HepG2 (cell line): ENCODE measurements around the gene LRRC19. TPM values are rescaled to one million over a fixed set of nuclear protein-coding genes. Genes with fewer than 3 reads are reported as not detected.
A peak's percentile ranks its signal among the peaks of the same experiment; 100 is the strongest.

ENCODE experiments used
- ARNT ChIP-seq: fragments of 450-650 bp; IDR thresholded peaks from 2 replicates; pipeline ENCODE4 v1.6.1; 2017
- KAT2B ChIP-seq: fragments of 150-350 bp; IDR thresholded peaks from 2 replicates; pipeline ENCODE4 v1.6.1; 2014; ENCODE audit warnings: low read depth, low read length, borderline replicate concordance
- MEF2D ChIP-seq: sonication (generic); formaldehyde crosslinking; IDR thresholded peaks from 2 replicates; pipeline ENCODE4 v1.5.1; 2020; ENCODE audit warnings: mild to moderate bottlenecking, missing genetic modification reagents
- ONECUT2 ChIP-seq: sonication (generic); formaldehyde crosslinking; IDR thresholded peaks from 2 replicates; pipeline ENCODE4 v1.4.0; 2020; ENCODE audit warnings: missing genetic modification reagents
- ZMYM4 ChIP-seq: sonication (generic); formaldehyde crosslinking; IDR thresholded peaks from 2 replicates; pipeline ENCODE4 v1.8.1; 2023; ENCODE audit warnings: mild to moderate bottlenecking, missing genetic modification reagents
- ZNF124 ChIP-seq: sonication (generic); formaldehyde crosslinking; IDR thresholded peaks from 2 replicates; pipeline ENCODE4 v1.4.0; 2020; ENCODE audit warnings: missing genetic modification reagents
- ZNF329 ChIP-seq: sonication (generic); formaldehyde crosslinking; IDR thresholded peaks from 2 replicates; pipeline ENCODE4 v1.9.0; 2021; ENCODE audit warnings: low read depth, mild to moderate bottlenecking, missing genetic modification reagents
- ZNF891 ChIP-seq: sonication (generic); formaldehyde crosslinking; IDR thresholded peaks from 2 replicates; pipeline ENCODE4 v1.5.0; 2020; ENCODE audit warnings: mild to moderate bottlenecking, missing genetic modification reagents
- polyA plus RNA-seq, 8 experiments: library from polyadenylated mRNA; depleted of rRNA in 3 of 8; stranded (reverse) in 7 of 8; unstranded in 1 of 8; fragments of >200 nt; fragmentation: Illumina TruSeq in 4 of 8; extraction: Trizol in 4 of 8; gene quantifications; 2 replicates each; pipeline versions ENCODE4 v1.2.1 to v1.2.3, GENCODE V29; 2011 to 2016; ENCODE audit warnings: low read depth in 4 of 8, missing spikeins in 1 of 8, mixed read lengths in 1 of 8; ENCODE audit not compliant: insufficient read depth in 1 of 8
- total RNA-seq, 5 experiments: library from RNA; depleted of rRNA; stranded (reverse); fragments of >200 nt; fragmentation: Illumina TruSeq; extraction: Trizol; gene quantifications; 2 replicates each; pipeline ENCODE4 v1.2.3, GENCODE V29; 2016; ENCODE audit warnings: low read depth in 1 of 5
- TF ChIP-seq, protein P1 (sequence below): sonication (generic); formaldehyde crosslinking; IDR thresholded peaks from 2 replicates; pipeline ENCODE4 v1.4.0; 2020; ENCODE audit warnings: mild to moderate bottlenecking, low read depth, missing genetic modification reagents
- TF ChIP-seq, protein P2 (sequence below): sonication (generic); formaldehyde crosslinking; conservative IDR thresholded peaks from 2 replicates; pipeline ENCODE4 v1.4.0; 2020; ENCODE audit warnings: mild to moderate bottlenecking, missing genetic modification reagents, moderate library complexity
- TF ChIP-seq, protein P3 (sequence below): sonication (generic); formaldehyde crosslinking; IDR thresholded peaks from 2 replicates; pipeline ENCODE4 v1.4.0; 2020; ENCODE audit warnings: missing genetic modification reagents
- TF ChIP-seq, protein P4 (sequence below): sonication (generic); formaldehyde crosslinking; IDR thresholded peaks from 2 replicates; pipeline ENCODE4 v1.4.0; 2020; ENCODE audit warnings: mild to moderate bottlenecking, missing genetic modification reagents, borderline replicate concordance
- TF ChIP-seq, protein P5 (sequence below): sonication (generic); formaldehyde crosslinking; conservative IDR thresholded peaks from 2 replicates; pipeline ENCODE4 v1.4.0; 2020; ENCODE audit warnings: missing genetic modification reagents
- TF ChIP-seq, protein P6 (sequence below): IDR thresholded peaks from 2 replicates; pipeline ENCODE4 v1.6.1; 2016; ENCODE audit warnings: missing genetic modification reagents, missing compliant biosample characterization

Gene LRRC19
- total and polyA plus RNA-seq, 2 of the 13 experiments (the other 11 are each of a cell fraction or from before 2014, with no cell fraction given): not detected

DNA sequence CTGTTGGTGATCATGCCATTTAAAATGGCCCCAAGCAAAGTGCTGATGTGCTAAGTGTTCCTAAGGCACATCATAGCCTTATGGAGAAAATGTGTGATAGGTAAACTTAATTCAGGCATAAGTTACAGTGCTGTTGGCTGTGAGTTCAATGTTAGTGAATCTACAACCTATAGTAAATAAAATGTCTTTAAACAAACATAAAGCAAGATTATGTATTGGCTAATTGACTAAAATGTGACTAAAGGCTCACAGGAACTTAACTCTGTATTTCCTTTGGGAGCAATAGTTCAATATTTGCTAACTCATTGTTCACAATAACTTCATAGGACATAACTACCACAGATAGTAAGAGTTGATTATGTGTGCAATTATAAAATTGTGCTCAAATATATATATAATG, 49.4 kb upstream of the LRRC19 start (continued):
- TF ChIP-seq, protein P1, sequence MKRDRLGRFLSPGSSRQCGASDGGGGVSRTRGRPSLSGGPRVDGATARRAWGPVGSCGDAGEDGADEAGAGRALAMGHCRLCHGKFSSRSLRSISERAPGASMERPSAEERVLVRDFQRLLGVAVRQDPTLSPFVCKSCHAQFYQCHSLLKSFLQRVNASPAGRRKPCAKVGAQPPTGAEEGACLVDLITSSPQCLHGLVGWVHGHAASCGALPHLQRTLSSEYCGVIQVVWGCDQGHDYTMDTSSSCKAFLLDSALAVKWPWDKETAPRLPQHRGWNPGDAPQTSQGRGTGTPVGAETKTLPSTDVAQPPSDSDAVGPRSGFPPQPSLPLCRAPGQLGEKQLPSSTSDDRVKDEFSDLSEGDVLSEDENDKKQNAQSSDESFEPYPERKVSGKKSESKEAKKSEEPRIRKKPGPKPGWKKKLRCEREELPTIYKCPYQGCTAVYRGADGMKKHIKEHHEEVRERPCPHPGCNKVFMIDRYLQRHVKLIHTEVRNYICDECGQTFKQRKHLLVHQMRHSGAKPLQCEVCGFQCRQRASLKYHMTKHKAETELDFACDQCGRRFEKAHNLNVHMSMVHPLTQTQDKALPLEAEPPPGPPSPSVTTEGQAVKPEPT (CRISPR knock-in tag): no peak
- no peak for TF ChIP-seq ZNF329 (CRISPR knock-in tag)
- TF ChIP-seq, protein P2, sequence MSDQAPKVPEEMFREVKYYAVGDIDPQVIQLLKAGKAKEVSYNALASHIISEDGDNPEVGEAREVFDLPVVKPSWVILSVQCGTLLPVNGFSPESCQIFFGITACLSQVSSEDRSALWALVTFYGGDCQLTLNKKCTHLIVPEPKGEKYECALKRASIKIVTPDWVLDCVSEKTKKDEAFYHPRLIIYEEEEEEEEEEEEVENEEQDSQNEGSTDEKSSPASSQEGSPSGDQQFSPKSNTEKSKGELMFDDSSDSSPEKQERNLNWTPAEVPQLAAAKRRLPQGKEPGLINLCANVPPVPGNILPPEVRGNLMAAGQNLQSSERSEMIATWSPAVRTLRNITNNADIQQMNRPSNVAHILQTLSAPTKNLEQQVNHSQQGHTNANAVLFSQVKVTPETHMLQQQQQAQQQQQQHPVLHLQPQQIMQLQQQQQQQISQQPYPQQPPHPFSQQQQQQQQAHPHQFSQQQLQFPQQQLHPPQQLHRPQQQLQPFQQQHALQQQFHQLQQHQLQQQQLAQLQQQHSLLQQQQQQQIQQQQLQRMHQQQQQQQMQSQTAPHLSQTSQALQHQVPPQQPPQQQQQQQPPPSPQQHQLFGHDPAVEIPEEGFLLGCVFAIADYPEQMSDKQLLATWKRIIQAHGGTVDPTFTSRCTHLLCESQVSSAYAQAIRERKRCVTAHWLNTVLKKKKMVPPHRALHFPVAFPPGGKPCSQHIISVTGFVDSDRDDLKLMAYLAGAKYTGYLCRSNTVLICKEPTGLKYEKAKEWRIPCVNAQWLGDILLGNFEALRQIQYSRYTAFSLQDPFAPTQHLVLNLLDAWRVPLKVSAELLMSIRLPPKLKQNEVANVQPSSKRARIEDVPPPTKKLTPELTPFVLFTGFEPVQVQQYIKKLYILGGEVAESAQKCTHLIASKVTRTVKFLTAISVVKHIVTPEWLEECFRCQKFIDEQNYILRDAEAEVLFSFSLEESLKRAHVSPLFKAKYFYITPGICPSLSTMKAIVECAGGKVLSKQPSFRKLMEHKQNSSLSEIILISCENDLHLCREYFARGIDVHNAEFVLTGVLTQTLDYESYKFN (CRISPR knock-in tag): 0 out of 2 replicates have a peak, but pooled peaks have one; percentile 25
- no peak for TF ChIP-seq MEF2D (CRISPR knock-in tag)
- no peak for TF ChIP-seq ZNF891
- TF ChIP-seq, protein P3, sequence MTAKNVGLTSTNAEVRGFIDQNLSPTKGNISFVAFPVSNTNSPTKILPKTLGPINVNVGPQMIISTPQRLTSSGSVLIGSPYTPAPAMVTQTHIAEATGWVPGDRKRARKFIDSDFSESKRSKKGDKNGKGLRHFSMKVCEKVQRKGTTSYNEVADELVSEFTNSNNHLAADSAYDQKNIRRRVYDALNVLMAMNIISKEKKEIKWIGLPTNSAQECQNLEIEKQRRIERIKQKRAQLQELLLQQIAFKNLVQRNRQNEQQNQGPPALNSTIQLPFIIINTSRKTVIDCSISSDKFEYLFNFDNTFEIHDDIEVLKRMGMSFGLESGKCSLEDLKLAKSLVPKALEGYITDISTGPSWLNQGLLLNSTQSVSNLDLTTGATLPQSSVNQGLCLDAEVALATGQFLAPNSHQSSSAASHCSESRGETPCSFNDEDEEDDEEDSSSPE: no peak
- TF ChIP-seq, protein P4, sequence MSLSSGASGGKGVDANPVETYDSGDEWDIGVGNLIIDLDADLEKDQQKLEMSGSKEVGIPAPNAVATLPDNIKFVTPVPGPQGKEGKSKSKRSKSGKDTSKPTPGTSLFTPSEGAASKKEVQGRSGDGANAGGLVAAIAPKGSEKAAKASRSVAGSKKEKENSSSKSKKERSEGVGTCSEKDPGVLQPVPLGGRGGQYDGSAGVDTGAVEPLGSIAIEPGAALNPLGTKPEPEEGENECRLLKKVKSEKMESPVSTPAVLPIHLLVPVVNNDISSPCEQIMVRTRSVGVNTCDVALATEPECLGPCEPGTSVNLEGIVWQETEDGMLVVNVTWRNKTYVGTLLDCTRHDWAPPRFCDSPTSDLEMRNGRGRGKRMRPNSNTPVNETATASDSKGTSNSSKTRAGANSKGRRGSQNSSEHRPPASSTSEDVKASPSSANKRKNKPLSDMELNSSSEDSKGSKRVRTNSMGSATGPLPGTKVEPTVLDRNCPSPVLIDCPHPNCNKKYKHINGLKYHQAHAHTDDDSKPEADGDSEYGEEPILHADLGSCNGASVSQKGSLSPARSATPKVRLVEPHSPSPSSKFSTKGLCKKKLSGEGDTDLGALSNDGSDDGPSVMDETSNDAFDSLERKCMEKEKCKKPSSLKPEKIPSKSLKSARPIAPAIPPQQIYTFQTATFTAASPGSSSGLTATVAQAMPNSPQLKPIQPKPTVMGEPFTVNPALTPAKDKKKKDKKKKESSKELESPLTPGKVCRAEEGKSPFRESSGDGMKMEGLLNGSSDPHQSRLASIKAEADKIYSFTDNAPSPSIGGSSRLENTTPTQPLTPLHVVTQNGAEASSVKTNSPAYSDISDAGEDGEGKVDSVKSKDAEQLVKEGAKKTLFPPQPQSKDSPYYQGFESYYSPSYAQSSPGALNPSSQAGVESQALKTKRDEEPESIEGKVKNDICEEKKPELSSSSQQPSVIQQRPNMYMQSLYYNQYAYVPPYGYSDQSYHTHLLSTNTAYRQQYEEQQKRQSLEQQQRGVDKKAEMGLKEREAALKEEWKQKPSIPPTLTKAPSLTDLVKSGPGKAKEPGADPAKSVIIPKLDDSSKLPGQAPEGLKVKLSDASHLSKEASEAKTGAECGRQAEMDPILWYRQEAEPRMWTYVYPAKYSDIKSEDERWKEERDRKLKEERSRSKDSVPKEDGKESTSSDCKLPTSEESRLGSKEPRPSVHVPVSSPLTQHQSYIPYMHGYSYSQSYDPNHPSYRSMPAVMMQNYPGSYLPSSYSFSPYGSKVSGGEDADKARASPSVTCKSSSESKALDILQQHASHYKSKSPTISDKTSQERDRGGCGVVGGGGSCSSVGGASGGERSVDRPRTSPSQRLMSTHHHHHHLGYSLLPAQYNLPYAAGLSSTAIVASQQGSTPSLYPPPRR (CRISPR knock-in tag): peak; percentile 69; the same call in 1 of the 2 replicates
- TF ChIP-seq, protein P5, sequence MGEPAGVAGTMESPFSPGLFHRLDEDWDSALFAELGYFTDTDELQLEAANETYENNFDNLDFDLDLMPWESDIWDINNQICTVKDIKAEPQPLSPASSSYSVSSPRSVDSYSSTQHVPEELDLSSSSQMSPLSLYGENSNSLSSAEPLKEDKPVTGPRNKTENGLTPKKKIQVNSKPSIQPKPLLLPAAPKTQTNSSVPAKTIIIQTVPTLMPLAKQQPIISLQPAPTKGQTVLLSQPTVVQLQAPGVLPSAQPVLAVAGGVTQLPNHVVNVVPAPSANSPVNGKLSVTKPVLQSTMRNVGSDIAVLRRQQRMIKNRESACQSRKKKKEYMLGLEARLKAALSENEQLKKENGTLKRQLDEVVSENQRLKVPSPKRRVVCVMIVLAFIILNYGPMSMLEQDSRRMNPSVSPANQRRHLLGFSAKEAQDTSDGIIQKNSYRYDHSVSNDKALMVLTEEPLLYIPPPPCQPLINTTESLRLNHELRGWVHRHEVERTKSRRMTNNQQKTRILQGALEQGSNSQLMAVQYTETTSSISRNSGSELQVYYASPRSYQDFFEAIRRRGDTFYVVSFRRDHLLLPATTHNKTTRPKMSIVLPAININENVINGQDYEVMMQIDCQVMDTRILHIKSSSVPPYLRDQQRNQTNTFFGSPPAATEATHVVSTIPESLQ: no peak
- TF ChIP-seq ONECUT2 (CRISPR knock-in tag): no peak
- TF ChIP-seq, protein P6, sequence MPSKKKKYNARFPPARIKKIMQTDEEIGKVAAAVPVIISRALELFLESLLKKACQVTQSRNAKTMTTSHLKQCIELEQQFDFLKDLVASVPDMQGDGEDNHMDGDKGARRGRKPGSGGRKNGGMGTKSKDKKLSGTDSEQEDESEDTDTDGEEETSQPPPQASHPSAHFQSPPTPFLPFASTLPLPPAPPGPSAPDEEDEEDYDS (CRISPR knock-in tag): no peak
- TF ChIP-seq KAT2B: no peak
- TF ChIP-seq ARNT: no peak
- TF ChIP-seq ZNF124: no peak
- TF ChIP-seq ZMYM4 (CRISPR knock-in tag): no peak
